ENCODE measurements around the gene TDO2.

GRCh38 chr4:155883895-155884294, 19.6 kb upstream of the TDO2 start:
- TF ChIP-seq CTCF (IDR thresholded peaks at IDR 0.05) (no peak), POLR2A (IDR thresholded peaks at IDR 0.05) (no peak)

All from right lobe of liver (tissue), 4 donors.